ENCODE measurements around the gene KRT14.

- TF ChIP-seq, protein P1, sequence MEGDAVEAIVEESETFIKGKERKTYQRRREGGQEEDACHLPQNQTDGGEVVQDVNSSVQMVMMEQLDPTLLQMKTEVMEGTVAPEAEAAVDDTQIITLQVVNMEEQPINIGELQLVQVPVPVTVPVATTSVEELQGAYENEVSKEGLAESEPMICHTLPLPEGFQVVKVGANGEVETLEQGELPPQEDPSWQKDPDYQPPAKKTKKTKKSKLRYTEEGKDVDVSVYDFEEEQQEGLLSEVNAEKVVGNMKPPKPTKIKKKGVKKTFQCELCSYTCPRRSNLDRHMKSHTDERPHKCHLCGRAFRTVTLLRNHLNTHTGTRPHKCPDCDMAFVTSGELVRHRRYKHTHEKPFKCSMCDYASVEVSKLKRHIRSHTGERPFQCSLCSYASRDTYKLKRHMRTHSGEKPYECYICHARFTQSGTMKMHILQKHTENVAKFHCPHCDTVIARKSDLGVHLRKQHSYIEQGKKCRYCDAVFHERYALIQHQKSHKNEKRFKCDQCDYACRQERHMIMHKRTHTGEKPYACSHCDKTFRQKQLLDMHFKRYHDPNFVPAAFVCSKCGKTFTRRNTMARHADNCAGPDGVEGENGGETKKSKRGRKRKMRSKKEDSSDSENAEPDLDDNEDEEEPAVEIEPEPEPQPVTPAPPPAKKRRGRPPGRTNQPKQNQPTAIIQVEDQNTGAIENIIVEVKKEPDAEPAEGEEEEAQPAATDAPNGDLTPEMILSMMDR (IDR thresholded peaks at IDR 0.05), result no peak
- no peak for TF ChIP-seq POLR2A (IDR thresholded peaks at IDR 0.05)
These were observed 27.1 kb downstream of the KRT14 start for GRCh38 chr17:41559548-41559947.
